CD4-positive, alpha-beta T cell treated with Interleukin-15 for 4 hours (primary cell): ENCODE results near the gene FNTB.

Experiments
- DNase-seq: peaks from one replicate; pipeline ENCODE4 v3.0.0-alpha.2; 2020; ENCODE audit warnings: low spot score

FNTB gene

DNA sequence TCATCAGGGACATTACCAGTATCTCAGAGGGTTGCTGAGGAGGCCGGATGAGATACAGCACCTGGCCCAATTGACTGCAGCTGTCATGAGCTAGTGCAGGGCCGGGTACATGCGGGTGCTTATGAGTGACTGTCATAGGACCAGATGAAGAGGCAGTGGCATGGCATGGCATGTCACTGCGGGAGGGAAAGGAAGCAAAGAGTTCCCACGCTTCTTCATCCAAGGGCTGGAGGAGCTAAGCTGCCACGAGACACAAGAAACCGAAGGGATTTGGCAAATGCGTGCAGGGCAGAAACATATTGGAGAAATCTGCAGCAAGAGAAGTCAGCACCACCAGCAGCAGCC, 33.4 kb upstream of the FNTB start:
- no peak for DNase-seq

DNA sequence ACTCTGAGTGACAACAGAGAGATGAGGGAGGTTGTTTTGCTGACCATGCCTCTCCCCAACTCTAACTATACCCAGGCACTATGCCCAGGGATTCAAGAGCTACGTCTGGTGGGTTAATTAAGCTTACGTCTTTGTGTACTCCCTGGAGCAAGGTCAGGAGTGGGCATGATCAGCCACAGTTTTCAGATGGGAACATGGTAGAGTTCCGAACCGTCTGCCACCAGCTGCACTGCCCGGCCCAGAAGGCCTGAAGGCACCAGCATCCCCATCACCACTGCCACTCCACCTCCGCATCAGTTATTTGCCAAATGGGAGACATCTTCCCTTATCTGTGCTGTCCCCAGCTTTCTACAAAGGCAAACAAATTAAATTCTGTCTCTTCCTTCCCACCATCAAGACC, 33.0 kb upstream of the FNTB start:
- DNase-seq, result no peak

DNA sequence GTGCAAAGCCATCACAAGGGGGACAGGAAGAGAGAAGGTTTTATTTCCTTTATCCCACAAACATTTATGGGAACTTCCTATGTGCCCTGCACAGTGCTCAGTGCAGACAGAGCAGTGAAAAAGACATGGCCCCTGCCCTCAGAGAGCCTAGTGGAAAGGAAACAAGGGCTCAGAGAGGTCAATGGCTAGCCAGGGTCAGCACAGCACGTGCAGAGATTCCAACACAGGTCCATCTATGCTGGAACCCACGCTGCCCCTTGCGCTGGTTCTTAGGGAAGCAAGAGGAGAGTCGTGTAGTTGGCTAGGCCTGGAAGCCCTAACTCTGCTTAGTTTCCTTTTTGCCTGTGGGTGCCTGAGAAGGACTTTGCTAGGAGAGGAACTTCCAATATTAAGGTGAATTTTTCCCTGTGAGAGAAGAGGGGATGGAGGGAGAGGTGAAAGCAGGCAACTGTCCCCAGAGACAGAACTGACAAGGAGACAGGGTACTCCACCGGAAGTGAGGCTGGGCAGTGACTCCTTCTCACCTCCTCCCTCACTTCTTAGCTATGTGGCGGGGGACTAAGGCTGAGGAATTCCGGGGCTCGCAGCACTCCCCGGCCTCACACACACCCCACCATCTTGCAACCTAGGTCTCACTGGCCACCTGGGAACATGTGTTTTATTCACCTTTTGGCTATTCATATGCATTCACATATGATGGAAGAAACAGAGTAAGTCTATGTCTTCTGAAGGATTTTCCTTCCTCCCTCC, 32.0 kb upstream of the FNTB start:
- no peak for DNase-seq

DNA sequence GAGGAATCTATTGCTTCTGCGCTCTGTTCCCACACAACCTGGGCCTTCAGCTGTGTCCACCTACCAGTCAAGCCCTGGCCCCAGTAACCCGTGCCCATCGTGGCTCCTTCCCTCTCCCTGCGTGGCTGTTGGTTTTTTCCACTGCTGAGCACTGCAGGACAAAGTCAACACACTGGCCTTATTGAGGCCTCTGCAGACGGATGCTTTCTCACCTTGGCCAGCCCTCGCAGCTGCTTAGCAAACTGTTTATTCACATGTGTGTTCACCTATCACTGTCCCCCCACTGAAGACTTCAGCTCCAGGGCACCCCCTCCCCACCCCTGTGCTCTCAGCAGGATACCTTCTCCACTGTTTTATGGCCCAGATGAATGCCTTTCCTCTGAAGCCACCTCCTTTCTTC, 31.4 kb upstream of the FNTB start:
- no peak for DNase-seq

DNA sequence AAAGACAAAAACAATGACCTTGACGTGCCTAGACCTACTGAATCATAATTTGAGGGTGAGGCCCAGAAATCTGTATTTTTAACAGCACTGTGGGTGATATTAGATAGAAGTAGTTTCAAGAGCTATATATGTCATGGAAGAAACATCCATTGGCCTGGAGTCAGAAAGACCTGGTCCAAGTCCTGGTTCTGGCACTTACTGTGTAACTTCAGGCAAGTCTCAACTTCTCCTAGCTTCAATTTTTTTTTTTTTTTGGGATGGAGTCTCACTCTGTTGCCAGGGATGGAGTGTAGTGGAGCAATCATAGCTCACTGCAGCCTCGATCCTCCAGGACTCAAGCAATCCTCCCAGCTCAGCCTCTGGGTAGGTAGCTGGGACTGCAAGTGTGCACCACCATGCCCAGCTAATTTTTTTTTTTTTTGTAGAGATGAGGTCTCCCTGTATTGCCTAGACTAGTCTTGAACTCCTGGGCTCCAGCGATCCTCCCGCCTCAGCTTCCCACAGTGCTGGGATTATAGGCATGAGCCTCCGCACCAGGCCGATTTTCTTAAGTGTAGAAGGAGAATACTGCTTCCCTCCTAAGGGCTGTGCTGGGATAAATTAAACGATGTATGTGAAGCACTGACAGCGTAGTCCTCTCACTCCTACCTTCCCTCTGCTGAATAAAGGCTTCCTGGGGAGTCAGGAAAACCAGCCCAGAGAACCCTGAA, 29.8 kb upstream of the FNTB start:
- DNase-seq, result no peak

DNA sequence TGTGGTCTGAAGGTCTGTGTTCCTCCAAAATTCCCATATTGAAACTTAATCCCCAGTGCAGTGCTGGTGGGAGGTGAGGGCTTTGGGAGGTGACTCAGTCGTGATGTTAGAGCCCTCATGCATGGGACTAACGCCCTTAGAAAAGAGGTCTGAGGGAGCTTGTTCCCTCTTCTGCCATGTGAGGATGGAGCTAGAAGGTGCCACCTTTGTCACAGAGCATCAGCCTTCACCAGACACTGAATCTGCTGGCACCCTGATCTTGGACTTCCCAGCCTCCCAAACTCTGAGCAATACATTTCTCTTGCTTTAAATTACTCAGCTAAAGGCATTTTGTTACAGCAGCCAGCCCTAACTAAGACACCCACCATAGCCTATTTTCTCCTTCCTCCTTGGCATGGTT, 28.5 kb upstream of the FNTB start:
- no peak for DNase-seq

DNA sequence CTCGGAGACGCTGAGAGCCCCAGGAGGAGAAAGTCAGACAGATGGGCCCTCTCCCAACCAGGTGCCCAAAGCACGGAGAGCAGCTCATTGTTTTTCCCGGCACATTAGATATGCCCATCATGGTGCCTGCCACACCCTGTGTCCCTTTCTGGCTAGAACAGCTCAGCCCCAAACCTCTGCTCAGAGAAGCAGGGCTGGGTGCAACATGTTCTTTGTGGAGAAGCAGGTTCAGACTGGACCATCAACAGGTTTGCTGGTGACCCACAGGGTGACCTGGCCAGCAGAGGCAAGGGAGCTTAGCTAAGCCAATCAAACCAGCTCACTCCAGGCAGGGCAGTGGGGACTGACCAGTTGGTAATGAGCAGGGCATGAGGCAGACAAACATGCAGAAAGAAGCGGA, 28.0 kb upstream of the FNTB start:
- DNase-seq, result no peak

DNA sequence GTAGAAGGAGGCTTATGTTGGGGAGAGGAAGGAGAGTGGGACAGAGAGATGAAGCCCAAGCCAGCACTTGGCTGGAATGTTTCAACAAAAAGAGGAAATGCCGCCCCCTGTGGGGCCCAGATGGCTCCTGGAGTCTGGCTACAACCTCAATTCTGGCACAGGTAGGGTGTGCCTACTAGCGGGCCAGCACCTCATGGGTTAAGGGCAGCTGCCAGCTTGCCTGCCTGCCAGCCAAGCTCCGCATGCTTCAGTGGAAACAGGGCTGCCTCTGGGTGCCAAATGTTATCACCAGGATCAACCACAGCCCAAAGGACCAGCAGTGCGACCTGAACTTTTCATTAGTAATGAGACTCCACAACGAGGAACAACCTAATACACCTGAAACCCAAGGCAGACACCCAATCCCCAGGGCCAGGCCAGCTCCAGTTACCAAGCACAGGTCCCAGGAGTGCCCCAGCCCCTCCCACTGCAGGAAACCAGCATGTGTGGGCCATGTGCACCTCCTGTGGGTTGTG, 25.9 kb upstream of the FNTB start:
- no peak for DNase-seq

DNA sequence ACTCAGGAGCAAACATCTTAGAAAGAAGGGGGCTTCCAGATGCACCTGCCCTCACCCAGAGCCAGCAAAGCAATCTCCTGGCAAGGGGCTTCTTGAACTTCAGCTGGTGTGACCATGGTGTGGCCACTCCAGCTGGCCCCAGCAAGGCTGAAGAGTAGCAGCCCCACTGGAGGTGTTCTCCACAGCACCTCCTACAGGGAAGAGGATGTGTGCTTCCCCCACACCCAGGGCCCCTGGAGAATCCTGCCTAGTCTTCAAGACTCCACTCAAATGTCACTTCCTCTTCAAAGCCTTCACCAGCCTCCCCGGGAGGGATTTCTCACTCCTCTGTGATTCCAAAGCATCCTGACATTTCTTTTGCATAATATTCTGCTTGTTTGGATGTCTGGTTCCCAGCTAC, 23.1 kb upstream of the FNTB start:
- DNase-seq, result no peak

DNA sequence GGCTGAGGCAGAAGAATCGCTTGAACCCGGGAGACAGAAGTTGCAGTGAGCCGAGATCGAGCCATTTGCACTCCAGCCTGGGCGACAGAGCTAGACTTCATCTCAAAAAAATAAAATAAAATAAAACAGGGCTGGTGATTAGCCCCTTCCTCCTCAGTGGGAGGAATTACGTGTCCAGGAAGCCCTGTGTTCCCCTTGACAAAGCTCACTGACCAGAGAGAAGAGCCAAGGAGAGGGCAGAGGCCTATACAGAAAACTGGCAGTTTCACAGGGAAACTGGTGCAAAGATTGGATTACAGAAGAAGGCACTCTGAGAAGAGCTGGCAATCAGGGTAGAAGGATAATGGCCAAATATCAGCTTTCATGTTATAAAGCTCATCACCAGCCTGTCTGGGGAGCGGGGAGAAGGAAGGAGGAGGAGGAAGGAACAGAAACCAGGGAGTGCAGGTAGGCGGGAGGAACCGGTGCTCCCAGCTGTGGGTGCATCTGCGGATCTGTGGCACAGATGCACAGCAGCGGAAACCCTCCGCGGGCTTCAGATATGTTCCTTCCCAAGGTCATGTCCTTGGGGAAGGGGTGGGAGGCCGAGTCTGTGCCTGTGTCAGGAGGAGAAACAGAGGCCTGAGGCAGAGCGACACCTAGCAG, 21.2 kb upstream of the FNTB start:
- no peak for DNase-seq

DNA sequence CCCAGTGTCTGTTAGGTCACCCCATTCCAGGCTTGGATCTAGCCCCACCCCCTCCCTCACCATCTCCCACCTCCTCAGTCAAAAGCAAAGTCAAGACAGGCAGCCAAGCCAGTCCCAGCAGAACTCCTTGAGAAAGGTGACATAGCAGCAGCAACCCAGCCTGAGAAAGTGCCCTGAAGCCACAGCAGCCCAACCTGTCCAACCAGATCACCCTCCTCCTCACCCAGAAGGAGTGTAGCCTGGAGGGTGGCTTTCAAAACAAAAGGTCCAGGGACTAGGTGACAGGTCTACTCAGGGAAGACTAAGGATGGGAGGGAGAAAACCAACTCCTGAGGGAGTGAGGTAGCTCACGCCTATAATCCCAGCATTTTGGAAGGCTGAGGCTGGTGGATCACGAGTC, 19.7 kb upstream of the FNTB start:
- no peak for DNase-seq

DNA sequence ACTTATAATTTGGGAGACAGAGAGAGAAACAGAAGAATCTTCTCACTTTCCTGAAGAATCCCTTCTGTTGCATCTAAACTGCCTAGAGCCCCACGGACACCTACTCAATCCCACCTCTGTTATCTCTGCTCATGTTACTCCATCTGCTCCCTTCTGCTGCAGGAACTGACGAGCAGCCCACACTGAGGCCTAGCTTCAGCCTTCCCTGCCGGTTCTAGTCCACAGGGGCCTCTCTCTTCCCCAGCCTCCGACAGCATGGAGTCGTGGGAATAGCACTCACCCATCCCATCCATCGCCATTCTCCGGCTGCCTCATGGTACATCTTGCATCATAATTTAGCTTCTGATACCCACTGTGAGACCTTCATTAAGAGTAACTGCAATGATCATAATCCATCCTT, 18.5 kb upstream of the FNTB start:
- DNase-seq, result no peak

DNA sequence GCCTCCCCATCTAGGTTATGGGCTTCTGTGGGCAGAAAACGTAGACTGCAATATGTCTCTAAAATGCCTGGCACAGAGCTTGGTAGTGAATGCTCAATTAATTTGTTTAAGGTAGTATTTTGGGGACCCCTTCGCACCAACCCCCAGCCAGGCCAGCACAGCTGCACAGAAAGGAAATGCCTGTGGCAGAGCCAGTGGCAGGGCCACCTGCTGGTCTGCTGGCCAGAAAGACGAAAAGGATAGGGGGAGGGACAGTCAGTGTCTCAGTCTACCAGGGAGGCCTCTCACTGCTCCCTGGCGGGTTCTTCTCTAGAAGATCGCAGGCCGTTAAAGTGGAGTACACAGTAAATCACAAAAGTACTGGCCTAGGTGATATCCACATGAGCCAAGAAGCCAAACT, 18.0 kb upstream of the FNTB start:
- no peak for DNase-seq

DNA sequence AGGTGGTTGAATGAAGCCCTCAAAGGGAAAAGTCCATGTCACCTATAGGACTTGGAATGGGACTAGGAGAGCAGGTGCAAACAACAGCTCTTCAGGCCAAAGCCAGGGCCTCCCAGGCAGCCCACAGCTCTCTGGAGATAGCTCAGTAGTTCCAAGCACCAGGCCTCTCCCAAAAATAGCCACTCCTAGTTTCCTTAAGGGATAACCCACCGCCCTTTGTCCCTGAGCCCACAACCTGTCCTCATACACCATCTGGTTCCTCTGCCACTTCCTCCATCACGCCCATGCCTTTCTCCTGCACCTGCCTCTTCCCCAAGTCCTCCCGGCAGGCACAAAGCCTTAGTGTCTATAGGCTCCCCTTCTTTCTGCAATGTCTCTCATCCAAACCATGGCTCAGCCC, 16.7 kb upstream of the FNTB start:
- no peak for DNase-seq

DNA sequence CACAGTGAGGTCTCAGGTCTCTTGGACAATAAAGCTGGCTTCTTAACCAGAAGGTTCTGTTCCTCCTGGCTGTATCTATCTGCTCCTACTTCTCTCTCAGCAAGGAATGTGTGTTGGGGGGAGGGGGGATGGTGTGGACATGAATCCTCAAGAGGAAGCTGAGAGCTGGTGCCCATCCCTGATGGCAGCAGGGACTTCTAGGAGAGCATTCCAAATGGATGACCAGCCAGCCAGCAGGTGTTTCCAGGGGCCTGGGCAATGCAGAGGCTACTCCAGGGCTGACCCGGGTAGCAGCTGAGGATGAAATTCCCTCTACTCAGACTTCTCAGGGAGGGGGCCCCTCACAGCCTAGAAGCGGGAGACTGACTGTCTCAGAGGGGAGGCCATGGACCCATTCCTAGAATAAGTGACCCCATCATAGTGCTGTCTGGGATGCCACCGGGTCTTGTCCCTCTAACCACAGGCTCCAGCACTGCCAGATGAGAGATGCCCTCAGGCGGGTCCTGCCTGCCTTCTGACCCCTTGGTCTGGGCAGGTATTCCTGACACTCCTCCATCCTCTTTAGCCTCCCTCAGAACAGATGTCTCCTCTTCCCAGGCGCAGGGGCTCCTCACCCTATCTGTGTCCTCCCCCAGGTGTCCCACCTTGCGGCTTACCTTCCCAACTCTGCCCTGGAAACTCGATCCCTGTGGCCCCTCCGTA, 15.8 kb upstream of the FNTB start:
- no peak for DNase-seq

DNA sequence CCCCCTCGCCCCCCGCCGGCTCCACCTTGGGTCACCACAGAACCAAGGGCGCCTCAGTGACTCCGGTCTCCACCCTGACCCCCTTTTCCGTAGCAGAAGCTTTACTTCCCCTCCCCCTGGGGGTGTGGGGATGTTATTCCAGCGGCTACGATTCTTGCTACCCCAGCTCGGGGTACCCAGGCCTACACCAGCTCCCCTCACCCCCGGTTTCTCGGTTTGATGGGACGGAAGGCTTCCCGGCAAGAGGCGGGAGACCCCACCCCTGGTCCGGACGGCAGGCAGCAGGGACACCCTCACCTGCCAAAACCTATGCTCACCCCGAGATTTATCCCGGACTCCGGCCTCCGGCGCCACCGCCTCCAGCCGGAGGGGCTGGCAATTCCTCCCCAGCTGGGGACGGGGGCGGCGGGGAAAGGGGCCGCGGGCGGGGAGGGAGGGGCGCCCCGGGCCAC, 15.2 kb upstream of the FNTB start:
- DNase-seq, result no peak

DNA sequence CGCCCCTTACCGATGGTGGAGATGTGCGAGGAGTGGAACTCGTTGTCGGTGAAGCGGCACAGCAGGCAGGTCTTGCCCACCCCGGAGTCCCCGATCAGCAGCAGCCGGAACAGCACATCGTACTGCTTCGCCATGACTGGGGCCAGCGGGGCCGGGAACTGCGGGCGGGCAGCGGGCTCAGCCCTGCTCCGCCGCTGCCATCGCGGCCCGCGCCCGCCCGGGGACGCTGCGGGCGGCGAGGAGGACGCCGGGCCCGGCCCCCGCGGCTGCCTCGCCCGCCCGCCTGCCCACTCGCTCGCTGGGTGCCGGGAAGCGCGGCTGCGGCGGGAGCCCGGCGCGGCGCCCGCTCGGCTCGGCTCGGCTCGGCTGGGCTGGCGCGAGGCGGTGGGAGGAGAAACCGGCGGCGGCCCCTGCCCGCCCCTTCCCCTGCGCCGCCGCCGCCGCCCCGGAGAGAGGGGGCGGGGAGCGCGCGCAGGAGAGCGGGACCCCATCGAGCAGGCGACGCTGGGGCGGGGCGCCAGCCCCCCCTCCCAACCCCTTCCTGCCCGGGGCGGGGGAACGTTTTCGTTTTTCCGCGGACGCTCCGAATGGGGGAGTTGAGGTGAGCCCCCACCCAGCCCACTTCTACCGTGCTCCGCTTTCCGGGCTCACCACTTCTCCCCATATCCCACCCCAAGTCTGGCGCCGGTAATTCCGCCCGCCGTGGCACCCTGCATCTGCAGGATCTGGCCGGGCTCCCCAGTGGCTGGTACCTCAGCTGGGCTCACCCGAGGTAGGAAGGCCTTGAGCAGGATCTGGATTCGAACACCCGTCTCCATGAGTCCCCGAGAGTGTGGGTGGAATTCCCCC, 14.5 kb upstream of the FNTB start, which contains the start of gene RAB15:
Gene RAB15, minus strand, starts transcription at position 394 of the 849 bp plus-strand sequence. Its CDS starts 260 bp downstream, at position 134.
- DNase-seq, result peak; percentile 26

DNA sequence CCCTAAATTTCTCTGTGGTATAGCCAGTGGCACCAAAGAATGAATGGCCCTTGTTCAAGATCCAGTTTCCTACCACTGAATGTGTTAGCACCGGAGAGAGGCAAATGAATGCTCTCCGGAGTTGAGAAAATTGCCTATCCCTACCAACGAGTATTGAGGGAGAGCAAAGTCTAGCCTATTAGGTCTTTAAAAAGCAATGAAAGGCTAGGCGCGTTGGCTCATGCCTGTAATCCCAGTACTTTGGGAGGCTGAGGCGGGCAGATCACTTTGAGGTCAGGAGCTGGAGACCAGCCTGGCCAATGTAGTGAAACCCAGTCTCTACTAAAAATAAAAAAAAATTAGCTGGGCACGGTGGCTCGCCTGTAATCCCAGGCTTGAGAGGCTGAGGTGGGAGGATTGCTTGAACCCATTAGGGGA, 13.7 kb upstream of the FNTB start:
- no peak for DNase-seq

DNA sequence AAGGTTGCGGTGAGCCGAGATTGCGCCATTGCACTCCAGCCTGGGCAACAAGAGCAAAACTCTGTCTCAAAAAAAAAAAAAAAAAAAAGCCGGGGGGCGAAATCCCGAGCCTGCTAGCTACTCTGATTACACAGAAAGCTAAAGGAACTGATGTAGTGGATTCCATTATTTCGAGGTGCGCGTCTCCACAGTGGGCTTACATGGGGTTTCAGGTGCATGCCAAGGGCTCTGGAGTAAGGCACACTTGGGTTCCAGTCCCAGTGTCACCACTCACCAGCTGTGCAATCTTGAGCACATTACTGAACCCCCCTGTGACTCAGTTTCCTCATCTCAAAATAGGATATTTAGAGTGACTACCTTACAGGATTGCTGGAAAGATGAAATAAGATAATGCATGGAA, 12.9 kb upstream of the FNTB start:
- no peak for DNase-seq

DNA sequence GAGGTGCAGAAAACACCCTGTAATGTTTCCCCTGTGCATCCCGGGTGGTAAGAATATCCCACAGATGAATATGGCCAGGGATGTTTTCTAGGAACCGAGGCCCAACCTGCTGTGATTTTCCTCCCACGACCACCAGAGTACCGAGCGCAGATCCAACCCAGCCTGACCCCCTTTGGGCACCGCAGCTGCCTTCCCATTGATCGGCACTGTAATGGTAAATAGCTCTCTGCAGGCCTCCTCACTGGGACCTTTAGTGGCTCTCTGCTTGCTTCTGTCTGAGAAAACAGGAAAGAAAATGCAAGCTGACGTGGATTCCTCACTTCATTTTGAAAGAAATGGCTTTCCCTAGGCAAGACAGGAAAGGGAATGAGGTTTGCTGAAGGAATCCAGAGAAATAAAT, 12.1 kb upstream of the FNTB start:
- DNase-seq, result no peak

DNA sequence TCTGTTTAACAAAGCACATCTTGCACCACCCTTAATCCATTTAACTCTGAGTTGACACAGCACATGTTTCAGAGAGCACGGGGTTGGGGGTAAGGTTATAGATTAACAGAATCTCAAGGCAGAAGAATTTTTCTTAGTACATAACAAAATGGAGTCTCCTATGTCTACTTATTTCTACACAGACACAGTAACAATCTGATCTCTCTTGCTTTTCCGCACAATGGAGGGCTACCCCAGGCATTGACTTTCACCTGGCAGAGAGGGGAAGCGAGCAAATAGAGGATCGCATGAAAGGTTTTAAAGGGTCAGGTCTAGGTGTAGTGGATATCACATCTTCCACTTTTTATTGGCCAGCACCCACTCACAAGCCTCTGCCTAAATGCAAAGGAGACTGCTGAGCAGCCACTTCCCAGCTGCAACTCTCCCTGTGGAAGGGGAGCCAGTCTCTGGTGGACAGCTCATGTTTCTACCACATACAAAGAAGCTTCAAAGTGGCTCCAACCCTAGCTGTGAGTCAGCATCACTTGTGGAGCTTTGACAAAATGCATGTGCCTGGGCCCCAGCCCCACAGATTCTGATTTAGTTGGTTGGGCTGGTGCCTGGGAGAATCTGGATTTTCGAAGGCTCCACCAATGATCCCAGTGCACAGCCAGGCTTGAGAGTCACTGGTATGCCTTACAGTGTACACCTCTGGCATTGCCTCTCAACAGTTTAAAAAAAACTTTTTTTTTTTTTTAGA, 7.2 kb upstream of the FNTB start:
- DNase-seq, result no peak
